Activated CD8-positive, alpha-beta memory T cell treated with anti-CD3 and anti-CD28 coated beads, Interleukin-2, amount 10 ng/mL, durations not matched to agents 7 days and 5 days (primary cell): ENCODE measurements around the gene ZDHHC4. TPM values are rescaled to one million over a fixed set of nuclear protein-coding genes. Genes with fewer than 3 reads are reported as not detected.

ENCODE experiments used
- ATAC-seq: fragments of 150-1000 bp; cut with Tn5 transposase; one replicate; pipeline ENCODE4 v1.10.0; 2021; ENCODE audit warnings: moderate library complexity
- CTCF ChIA-PET: fragments of 350-600 bp; sonication (Branson Sonifier 250); formaldehyde crosslinking; loops from one replicate; lab custom pipeline; 2021; ENCODE audit warnings: antibody characterized with exemption; lab: Charles Lee
- DNase-seq: peaks from one replicate; pipeline ENCODE4 v3.0.0-alpha.2; 2020
- H3K27ac Mint-ChIP-seq: one replicate; pipeline ENCODE4 v1.8.0; 2021; ENCODE audit warnings: mild to moderate bottlenecking, mixed read lengths
- H3K27me3 Mint-ChIP-seq: one replicate; pipeline ENCODE4 v1.8.0; 2021; ENCODE audit warnings: mixed read lengths
- H3K36me3 Mint-ChIP-seq: one replicate; pipeline ENCODE4 v1.8.0; 2021; ENCODE audit warnings: mild to moderate bottlenecking, mixed read lengths
- H3K4me1 Mint-ChIP-seq: one replicate; pipeline ENCODE4 v1.8.0; 2021; ENCODE audit warnings: mixed read lengths
- H3K4me3 Mint-ChIP-seq: one replicate; pipeline ENCODE4 v1.8.0; 2021; ENCODE audit warnings: mild to moderate bottlenecking, moderate library complexity, mixed read lengths
- H3K9me3 Mint-ChIP-seq: one replicate; pipeline ENCODE4 v1.8.0; 2022; ENCODE audit warnings: low read depth, mixed read lengths
- total RNA-seq, 2 experiments: library from RNA; stranded (reverse); gene quantifications; one replicate each; pipeline ENCODE4 v1.2.3, GENCODE V29; 2021

The ZDHHC4 gene
- total RNA-seq = 10 to 100 TPM; 30.1 to 33.2 TPM

DNA sequence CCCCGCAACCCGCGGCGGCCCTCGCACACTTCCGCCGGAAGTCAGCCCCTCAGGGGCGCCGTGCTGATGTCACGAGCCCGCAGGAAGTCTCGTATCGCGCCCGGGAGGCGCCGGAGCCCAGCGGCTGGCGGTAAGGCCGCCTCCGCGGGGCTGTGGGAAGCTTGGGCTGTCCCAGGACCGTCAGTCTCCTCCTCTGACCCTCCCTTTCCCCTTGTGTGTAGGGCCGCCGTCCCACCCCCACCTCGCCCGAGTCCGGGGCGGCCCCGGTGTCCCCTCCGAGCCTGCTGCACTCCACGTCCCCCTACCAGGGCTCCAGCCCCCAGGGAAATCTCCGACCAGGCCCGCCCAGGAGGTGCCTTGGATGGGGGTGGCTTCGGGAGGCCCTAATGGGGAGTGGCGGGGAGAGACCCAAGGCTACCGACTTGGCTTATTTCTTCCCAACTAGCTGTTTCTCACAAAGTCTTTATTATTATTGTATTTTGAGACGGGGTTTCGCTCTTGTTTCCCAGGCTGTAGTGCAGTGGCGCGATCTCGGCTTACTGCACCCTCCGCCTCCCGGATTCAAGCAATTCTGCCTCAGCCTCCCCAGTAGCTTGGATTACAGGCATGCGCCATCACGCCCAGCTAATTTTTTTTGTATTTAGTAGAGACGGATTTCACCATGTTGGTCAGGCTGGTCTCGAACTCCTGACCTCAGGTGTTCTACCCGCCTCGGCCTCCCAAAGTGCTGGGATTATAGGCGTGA is at the start of gene ZDHHC4:
Gene ZDHHC4, plus strand, starts transcription at position 86 of the 745 bp plus-strand sequence. CDS start 3,108 bp downstream, outside the sequence.
- Mint-ChIP-seq H3K27ac (peak within 1 kb of the TSS; percentile 89), H3K4me3 (peak within 1 kb of the TSS; percentile 80), H3K36me3 (peaks cover 21% of the 10 kb centered on the region), H3K4me1 (peaks cover 34% of the 10 kb centered on the region), H3K27me3 (no peaks in the 10 kb centered on the region), H3K9me3 (no peaks in the 10 kb centered on the region)
- CTCF ChIA-PET = interaction anchor here (0.6 to 6.2 kb wide), 4 partner anchors 13 to 46 kb away, joined by 3 to 60 read pairs (median 5); partner anchors contain the start of gene INTS15
- DNase-seq = peak; percentile 92
- ATAC-seq = peak; percentile 97

DNA sequence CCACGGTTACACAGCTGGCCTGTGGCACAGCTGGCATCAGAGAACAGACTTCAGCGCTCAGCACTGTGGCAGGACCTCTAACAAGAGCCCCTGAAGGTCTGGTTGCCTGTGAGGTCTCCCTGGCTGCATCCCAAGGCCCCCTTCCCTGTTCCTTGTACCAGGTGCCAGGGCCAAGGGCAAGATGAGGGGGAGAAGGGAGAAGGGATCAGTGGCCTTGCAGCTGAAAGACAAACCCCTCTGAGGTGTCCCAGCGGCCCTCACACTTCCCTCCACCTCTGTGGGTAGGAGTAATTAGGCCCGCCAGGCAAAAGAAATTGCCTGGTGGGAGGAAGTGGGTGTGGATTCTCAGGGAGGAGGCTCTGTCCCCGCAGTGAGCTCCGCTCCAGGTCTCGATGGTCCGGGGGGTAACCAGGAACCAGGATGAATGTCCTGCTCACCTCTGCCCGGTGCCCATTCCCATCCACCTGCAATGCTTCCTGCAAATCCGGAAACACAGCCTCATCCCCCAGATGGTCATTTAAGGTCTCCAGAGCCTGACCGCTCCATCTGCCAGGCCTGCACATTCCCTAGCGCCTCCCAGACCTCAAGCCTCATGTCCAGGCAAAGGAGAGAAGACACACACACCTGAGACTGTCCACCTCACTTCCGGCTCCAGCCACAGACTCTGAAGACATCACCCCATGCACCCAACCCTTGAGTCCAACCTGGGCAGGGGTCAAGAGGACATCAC is 48.7 kb upstream of the ZDHHC4 start:
- H3K36me3 Mint-ChIP-seq = no peaks in the 10 kb centered on the region
- H3K4me1 Mint-ChIP-seq = peaks cover 15% of the 10 kb centered on the region
- H3K4me3 Mint-ChIP-seq = no peak overlapping the region
- no peak for ATAC-seq
- CTCF ChIA-PET = interaction anchor here (1.1 to 2.4 kb wide), 3 partner anchors 30 to 402 kb away, joined by 3 to 9 read pairs (median 9); no protein-coding TSS in a partner anchor
- H3K27me3 Mint-ChIP-seq = peaks cover 42% of the 10 kb centered on the region
- H3K27ac Mint-ChIP-seq = no peak overlapping the region
- H3K9me3 Mint-ChIP-seq = no peaks in the 10 kb centered on the region
- no peak for DNase-seq

DNA sequence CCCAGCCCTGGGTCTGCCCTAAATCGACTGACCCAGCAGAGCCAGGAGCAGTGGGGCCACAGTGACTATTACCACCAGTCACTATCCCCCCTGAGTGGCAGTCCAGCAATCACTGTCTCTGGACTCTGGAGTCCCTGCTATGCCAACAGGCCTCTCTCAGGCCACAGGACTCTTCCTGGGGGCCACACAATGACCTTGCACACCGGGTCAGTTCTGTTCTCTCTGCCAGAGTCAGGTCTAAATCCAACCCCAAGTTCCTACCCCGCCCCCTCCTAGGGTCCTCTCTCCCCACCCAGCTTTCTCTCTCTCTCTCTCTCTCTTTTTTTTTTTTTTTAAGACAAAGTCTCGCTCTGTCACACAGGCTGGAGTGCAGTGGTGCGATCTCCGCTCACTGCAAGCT is 47.6 kb upstream of the ZDHHC4 start:
- Mint-ChIP-seq H3K27ac (no peak overlapping the region), H3K4me3 (peak overlapping the region; percentile 15), H3K27me3 (peaks cover 45% of the 10 kb centered on the region), H3K9me3 (no peaks in the 10 kb centered on the region), H3K4me1 (peaks cover 22% of the 10 kb centered on the region), H3K36me3 (no peaks in the 10 kb centered on the region)
- CTCF ChIA-PET = interaction anchor here (1.4 kb wide), 1 partner anchor 29 kb away, joined by 9 read pairs; no protein-coding TSS in a partner anchor
- no peak for ATAC-seq
- no peak for DNase-seq

DNA sequence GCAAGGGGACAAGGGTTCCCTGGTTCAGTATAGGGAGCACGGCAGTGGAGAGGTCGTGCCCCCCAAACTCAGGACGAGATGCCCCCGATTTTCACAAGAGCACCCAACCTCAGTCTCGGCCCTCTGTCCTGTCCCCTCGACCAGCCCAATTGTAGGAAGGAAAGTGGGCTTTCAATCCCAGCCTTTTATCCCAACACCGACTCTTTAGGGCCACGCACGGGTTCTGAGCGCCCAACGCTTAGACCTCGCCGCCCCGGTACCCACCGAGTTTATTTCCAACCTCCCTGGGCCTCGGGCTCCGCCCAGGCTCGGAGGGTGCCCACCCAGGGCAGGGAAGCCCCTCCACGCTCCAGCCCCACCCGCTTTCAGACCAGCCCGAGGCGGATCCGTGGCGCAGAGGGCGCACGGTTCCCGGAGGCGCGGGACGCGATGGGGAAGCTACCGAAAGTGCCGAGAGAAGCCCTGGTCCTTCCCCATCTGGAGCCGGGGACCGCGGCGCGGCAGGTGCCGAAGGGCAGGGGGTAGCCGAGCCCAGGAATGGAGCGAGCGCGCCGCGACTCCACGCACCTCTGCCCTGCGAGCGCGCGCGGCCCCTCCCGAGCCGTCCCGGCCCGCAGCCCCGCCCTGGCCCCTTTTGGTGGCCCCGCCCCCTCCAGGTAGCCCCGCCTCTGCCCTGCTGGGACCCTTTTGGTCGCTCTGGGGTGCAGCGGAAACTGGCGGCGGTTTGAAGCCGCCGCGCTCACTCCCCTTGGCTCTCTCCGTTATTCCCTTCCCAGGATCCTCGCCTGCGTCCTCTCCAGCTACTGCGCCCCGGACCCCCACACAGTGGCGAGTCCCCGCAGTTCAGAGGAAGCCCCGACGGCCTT is 46.4 kb upstream of the ZDHHC4 start:
- peak; percentile 79 for DNase-seq
- peak overlapping the region; percentile 70 for H3K4me3 Mint-ChIP-seq
- peaks cover 25% of the 10 kb centered on the region for H3K4me1 Mint-ChIP-seq

DNA sequence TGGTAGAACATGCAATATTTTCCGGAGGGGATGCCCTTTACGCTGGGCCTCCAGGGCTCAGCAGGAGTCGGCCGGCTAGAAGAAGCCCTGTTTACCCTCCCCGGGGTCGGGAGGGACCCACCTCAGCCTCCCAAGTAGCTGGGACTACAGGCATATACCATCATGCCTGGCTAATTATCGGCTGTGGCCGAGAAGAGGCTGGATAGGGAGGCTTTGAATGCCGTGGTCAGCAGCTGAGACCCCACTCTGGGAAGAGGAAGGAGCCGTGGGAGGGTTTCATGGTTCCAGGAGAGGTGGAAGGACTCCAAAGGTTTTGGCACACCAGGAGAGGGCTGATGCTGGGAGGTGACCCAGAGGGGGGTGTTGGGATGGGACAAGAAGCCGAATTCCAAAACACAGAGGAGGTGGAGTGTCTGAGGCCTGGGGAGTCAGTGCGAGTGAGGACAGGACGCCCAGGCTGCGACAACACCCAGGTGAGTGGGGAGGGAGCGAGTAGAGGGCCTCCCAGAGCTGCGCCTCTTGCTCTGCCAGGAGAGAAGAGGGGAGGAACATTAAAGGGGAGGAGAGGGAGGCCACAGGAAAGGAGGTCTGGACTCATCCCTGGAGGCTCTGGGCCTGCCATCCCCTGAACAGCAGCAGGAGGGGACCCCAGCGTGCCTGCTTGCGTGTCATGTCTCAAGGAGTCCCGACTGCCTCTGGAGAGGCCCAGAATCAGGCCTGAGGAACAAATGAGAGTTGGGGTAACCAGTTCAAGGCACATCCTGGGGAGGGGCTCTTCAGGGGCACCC is 45.6 kb upstream of the ZDHHC4 start:
- no peak overlapping the region for H3K27ac Mint-ChIP-seq
- CTCF ChIA-PET = interaction anchor here (0.6 to 1.6 kb wide), 3 partner anchors 11 to 45 kb away, joined by 3 to 5 read pairs (median 3); no protein-coding TSS in a partner anchor

More for the DNA sequence above, 46.4 kb upstream of the ZDHHC4 start:
- peak; percentile 85 for ATAC-seq
- Mint-ChIP-seq H3K36me3 (no peaks in the 10 kb centered on the region), H3K27ac (no peak overlapping the region), H3K9me3 (no peaks in the 10 kb centered on the region), H3K27me3 (peaks cover 48% of the 10 kb centered on the region)
- CTCF ChIA-PET = interaction anchor here (0.6 to 1.6 kb wide), 2 partner anchors 28 to 46 kb away, joined by 3 to 5 read pairs; no protein-coding TSS in a partner anchor

DNA sequence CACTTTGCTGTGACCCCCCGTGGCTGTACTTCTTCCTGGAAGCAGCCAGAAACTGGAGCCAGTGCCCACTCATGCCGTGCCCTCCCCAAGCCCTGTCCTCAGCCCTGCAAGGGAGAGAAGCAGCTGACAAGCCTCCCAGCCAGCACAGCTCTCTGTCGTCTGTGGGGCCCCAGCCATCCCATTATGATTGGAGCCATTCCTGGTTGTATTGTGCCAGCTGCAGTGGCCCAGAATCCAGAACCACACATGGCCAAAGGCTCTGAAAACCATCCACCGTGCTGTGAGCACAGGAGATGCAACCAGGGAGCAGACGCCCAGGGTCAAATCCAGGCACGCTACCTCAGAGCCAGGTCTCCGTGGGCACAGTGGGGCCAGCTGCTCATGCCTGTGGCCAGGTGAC is 44.7 kb upstream of the ZDHHC4 start:
- no peak overlapping the region for H3K27ac Mint-ChIP-seq
- H3K27me3 Mint-ChIP-seq = peaks cover 40% of the 10 kb centered on the region
- H3K36me3 Mint-ChIP-seq = no peaks in the 10 kb centered on the region
- ATAC-seq = no peak
- CTCF ChIA-PET = interaction anchor here (1.0 to 1.3 kb wide), 4 partner anchors 12 to 325 kb away, joined by 3 to 5 read pairs (median 3); no protein-coding TSS in a partner anchor
- no peaks in the 10 kb centered on the region for H3K9me3 Mint-ChIP-seq
- no peak for DNase-seq
- H3K4me3 Mint-ChIP-seq = no peak overlapping the region
- peaks cover 19% of the 10 kb centered on the region for H3K4me1 Mint-ChIP-seq

More for the DNA sequence above, 45.6 kb upstream of the ZDHHC4 start:
- Mint-ChIP-seq H3K4me3 (peak overlapping the region; percentile 70), H3K36me3 (no peaks in the 10 kb centered on the region), H3K27me3 (peaks cover 46% of the 10 kb centered on the region), H3K9me3 (no peaks in the 10 kb centered on the region), H3K4me1 (peaks cover 25% of the 10 kb centered on the region)
- DNase-seq (no peak), ATAC-seq (no peak)

DNA sequence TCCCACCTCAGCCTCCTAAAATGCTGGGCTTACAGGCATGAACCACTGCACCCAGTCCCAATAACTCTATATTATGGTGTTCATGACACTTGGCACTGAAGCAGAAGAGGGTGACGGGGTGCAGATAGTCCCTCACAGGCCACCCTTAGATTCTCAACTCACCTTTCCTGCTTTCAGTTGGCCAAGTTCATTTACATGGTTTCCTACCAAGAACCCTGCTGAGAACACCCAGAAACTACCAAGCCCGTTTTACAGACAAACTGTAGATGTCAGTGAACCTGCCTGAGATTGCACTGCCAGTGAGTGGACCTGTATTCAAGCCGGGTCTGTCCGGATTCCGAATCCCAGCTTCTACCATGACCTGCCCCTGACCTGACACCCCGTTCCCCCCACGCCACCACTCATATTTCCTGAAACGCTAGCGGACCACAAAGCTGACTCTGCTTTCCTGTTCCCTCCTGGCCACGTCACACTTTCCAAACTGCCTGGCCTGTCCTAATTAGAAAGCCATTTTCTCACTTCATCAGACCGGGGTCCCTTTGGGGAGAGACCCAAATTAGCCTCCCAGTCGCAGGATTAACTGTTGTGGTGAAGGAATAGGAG is 43.3 kb upstream of the ZDHHC4 start:
- no peak overlapping the region for H3K4me3 Mint-ChIP-seq

DNA sequence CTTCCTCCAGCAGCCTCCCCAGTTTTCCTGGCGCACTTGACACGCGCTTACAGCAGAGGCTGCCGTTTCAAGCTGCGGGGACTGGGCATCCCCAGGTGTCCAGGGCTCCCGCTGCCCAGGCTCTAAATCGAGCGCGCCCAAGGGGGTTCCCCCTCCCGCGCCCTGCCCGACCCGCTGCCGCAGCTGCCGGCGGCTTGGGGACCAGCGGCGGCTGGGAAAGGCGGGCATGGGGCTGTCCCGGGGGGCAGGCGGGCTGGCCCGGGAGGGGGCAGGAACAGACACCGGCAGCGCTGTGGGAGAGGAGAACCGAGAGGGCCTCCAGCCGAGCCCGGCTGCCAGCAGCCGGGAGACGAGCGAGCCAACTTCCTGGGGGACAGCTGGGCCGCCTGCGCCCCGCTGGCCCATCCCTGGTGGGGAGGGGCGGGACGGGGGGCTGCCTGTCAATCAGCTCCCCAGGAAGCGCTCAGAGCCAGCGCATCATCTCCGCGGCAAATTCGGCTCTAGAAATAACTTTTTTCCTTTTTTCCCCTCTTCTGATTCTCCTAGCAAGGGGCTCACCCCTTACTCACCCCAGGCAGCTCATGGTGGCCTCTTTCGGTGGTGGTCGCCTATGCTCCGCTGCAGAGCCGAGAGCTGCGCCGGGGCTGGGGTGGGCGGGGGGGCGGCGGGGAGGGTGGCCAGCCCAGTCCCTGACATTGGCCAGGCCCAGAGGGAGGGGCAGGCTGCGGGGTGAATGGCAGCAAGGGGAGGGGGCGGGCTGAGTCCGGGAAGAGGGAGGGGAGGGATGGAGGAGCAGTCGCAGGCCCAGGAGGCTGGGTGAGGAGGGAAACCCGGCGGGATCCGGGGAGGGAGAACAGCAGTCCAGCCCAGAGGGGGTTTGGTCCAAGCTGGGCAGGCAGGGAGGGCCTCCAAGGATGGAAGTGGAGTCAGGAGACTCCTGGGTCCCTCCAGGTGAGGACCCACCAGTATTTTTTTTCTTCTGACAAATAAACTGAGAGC is 40.7 kb upstream of the ZDHHC4 start:
- DNase-seq (no peak), ATAC-seq (no peak)
- peaks cover 10% of the 10 kb centered on the region for H3K4me1 Mint-ChIP-seq
- H3K27ac Mint-ChIP-seq = no peak overlapping the region
- H3K36me3 Mint-ChIP-seq = no peaks in the 10 kb centered on the region
- no peak overlapping the region for H3K4me3 Mint-ChIP-seq
- H3K27me3 Mint-ChIP-seq = peaks cover 29% of the 10 kb centered on the region
- CTCF ChIA-PET = interaction anchor here (1.2 to 2.2 kb wide), 2 partner anchors 22 to 38 kb away, joined by 6 read pairs; no protein-coding TSS in a partner anchor
- H3K9me3 Mint-ChIP-seq = no peaks in the 10 kb centered on the region

More for the DNA sequence above, 43.3 kb upstream of the ZDHHC4 start:
- Mint-ChIP-seq H3K36me3 (no peaks in the 10 kb centered on the region), H3K4me1 (peaks cover 19% of the 10 kb centered on the region), H3K27ac (peak overlapping the region; percentile 59), H3K27me3 (peaks cover 42% of the 10 kb centered on the region), H3K9me3 (no peaks in the 10 kb centered on the region)
- CTCF ChIA-PET = interaction anchor here (1.1 to 1.3 kb wide), 4 partner anchors 18 to 41 kb away, joined by 3 to 4 read pairs (median 4); no protein-coding TSS in a partner anchor
- peak; percentile 74 for DNase-seq
- peak; percentile 21 for ATAC-seq

DNA sequence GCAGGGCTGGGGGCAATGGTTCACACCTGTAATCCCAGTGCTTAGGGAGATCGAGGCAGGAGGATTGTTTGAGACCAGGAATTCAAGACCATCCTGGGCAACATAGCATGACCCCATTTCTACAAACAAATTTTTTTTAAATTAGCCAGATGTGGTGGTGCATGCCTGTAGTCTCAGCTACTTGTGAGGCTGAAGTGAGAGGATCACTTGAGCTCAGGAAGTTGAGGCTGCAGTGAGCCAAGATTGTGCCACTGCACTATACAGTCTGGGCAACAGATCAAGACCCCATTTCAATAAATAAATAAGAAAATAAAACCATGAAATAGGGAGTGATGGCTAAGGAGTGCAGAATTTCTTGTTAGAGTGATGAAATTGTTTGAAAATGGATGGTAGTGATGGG is 34.9 kb upstream of the ZDHHC4 start:
- H3K4me1 Mint-ChIP-seq = no peaks in the 10 kb centered on the region
- ATAC-seq (no peak), DNase-seq (no peak)
- no peak overlapping the region for H3K27ac Mint-ChIP-seq
- no peaks in the 10 kb centered on the region for H3K36me3 Mint-ChIP-seq
- no peak overlapping the region for H3K4me3 Mint-ChIP-seq
- no peaks in the 10 kb centered on the region for H3K9me3 Mint-ChIP-seq
- CTCF ChIA-PET = interaction anchor here (1.3 kb wide), 1 partner anchor 26 kb away, joined by 4 read pairs; no protein-coding TSS in a partner anchor
- H3K27me3 Mint-ChIP-seq = peaks cover 15% of the 10 kb centered on the region

DNA sequence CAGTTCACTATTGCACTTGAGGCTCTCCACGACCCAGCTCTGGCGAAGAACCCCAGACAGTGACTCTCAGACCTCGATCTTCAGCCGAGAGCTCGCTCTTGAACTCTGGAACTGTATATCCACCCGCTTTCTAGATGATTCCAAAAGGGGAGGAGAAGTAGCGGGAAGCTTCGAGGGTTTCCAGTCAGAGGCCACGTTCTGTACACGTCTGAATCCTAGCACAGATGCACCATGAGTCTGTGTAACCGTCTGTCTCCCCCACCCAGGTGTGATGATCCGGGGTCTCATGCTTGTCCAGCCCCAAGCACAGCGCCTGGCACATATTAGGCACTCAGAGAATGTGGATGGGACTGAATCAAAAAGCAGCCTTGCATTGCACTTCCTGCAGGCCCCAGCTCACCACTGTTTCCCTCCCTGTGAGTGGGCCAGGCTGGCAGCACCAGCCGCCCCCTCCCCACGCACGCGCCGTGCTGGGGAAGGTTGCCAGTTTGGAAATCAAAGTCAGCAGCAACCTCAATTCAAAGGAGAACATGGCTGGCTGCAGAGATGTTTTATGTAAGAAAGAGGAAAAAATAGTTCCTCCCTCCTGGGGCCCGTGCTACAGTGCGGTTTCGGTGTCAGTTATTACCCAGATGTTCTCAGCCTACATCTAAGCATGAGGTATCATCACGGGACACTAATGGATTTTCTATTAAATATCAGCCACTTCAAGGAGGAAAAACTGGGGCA is 31.7 kb upstream of the ZDHHC4 start:
- DNase-seq (no peak), ATAC-seq (no peak)
- H3K4me1 Mint-ChIP-seq = no peaks in the 10 kb centered on the region
- CTCF ChIA-PET = interaction anchor here (0.8 to 1.2 kb wide), 2 partner anchors 22 to 30 kb away, joined by 3 read pairs; no protein-coding TSS in a partner anchor
- no peaks in the 10 kb centered on the region for H3K27me3 Mint-ChIP-seq
- no peaks in the 10 kb centered on the region for H3K36me3 Mint-ChIP-seq
- H3K9me3 Mint-ChIP-seq = no peaks in the 10 kb centered on the region
- H3K27ac Mint-ChIP-seq = no peak overlapping the region
- no peak overlapping the region for H3K4me3 Mint-ChIP-seq
